ENCODE measurements around the gene SPTLC2.

Gene SPTLC2

DNA sequence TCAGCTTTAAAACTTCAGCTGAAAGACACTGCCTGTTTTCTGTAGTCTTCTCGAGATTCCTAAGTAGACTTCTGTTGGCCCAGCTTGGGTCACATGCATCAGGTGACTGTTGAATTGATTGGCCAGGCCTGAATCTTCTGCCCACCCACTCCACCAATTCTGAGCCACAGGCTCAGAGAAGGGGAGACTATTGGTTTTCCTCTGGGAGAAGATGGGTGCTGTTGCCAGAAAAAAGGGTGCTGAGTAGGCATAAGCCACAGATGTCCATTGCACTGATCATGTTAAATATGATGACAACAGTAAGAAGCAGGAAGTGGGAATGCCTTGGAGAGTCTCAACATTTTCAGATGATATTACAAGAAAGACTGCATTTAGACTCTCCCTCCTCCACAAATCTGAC, 6.8 kb upstream of the SPTLC2 start:
- no peak for DNase-seq (ENCODE audit: low read depth)

DNA sequence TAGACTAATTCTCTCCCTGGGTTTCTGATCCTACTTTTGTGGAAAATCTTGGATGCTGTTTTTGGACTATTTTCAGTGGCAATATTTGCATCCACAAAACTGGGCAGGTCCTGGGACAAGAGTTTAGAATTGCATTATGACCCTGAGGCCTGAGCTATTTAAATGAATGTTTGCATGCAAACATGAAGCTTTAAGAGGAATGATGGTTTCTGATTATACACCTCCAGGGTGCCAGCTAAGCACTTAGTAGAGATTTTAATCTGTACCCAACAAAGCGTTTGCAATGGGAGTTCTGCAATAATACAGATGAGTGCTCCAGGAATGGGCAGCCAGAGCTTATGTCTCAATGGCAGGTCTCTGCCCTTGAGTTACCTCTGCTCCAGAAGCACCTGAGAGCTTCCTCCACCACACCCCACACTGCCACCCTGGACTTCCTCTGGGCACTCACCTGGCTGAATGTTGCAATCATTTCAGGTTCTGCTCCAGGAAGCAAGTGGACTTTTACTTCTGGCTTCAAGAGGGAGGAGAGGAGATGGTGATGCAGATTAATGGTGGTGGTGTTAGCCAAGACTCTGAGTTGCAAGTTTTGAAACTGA, 6.0 kb upstream of the SPTLC2 start:
- DNase-seq (ENCODE audit: low read depth), result no peak

DNA sequence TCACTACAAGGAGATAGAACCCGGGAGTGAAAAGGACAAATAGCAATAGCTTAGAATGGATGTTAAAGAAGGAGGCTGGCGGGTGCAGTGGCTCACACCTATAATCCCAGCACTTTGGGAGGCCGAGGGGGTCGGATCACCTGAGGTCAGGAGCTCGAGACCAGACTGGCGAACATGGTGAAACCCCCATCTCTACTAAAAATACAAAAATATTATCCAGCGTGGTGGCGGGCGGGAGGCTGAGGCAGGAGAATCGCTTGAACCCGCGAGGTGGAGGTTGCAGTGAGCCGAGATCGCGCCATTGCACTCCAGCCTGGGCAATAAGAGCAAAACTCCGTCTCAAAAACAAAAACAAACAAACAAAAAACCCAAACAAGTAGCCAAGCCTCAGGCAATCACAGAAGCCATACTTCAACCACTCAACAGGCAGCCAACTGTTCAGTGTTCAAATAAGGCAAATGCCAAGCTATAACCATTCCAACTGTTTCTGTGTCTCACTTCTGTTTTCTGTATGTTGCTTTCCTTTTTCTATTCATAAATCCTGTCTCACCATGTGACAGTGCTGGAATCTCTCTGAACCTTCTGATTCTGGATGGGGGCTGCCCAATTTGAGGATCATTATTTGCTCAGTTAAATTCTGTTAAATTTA, 3.9 kb upstream of the SPTLC2 start:
- no peak for DNase-seq (ENCODE audit: low read depth)

DNA sequence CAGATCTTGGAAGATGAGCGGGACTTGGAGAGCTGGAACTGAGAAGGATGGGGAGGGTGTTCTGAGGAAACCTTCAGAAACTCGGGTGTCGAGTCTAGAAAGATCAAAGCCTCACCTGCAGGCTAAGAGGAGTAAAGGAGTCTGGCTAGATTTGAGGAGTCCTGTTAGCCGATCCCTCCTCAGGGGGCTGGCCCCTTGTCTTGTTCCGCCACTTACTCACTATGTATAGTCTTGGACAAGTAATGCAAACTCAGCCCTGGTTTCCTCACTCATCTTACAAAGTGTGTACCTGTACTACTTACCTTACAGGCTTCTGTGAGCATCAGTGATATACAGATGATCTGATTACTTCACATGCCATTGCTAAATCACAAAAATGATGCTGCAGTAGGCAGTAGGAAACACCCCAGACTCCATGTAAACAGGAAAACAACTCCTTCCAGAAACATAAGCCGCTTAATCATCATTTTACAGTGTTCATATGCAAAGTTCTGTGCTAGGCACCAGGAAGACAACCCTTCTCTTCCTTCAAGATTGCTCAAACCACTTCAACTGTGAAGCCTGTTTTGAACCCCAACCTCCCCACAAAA, 2.0 kb upstream of the SPTLC2 start:
- no peak for DNase-seq (ENCODE audit: low read depth)

DNA sequence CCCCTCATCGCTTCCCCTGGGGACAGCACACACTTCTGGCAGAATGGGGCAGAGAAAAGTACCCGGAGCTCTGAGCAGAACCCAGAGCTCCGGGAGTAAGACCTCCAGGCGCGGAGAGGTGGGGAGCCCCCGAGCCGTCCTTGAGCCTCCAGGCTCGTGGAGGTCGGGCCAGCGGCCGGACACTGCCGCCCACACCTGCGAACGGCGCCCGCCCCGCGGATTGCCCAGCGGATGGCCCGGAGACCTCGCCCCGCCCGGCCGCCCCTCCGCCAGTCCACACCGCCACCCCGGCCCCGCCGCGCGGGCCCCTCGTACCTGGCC, 344 bp downstream of the SPTLC2 start:
- no peak for DNase-seq (ENCODE audit: low read depth)

DNA sequence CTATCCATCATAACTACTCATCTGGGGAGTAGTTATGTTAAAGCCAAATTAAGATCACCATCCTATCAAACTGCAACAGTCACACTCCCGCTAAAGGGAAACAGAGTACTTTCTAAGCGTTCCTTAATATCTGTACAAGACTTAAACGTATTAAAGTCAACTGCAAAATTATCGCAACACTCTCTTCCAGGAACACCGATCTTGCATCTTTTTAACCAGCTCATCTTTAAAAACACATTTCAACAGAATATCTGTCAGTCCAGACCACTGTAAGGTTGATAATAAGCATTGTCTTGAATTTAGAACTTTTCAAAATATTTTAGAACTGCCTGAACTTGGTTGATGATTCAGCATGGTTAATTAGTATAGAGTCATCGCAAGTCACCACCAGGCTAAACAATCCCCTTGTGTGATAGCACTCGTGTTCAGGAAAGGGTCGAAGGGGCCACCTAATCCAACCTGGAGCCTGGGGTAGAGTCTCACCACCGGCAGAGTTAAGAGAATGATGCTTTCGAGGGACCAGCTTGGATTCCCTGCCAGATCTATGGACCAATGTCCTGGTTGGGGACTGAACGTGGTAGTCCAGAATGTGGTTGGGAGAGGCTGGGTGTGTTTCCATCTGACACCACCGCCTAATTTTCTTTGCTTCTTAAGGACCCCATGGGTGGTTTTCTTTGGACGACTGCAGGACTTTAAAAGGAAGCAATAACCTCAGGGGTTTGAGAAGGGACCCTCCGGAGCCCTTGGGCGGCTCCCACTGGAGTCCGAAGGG, 890 bp downstream of the SPTLC2 start:
- peak; percentile 32 for DNase-seq (ENCODE audit: low read depth)

DNA sequence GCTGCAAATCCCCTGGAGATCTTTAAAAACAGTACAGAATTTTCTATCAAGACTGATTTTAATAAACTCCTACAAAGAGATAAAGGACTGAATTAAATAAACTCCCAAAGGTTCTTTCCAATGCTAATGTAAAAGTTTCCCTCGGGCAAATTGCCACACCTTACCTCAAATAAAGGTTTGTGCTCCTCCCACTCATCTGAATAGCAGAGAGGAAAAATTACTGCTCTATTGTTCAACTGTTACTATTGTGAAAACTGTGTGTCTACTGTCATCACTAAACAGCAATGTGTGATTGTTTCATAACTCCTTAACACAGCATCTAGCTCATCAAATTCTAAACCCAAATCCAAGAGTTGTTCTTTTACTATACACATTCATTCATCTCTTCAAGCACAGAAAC, 3.2 kb downstream of the SPTLC2 start:
- peak; percentile 33 for DNase-seq (ENCODE audit: low read depth)

DNA sequence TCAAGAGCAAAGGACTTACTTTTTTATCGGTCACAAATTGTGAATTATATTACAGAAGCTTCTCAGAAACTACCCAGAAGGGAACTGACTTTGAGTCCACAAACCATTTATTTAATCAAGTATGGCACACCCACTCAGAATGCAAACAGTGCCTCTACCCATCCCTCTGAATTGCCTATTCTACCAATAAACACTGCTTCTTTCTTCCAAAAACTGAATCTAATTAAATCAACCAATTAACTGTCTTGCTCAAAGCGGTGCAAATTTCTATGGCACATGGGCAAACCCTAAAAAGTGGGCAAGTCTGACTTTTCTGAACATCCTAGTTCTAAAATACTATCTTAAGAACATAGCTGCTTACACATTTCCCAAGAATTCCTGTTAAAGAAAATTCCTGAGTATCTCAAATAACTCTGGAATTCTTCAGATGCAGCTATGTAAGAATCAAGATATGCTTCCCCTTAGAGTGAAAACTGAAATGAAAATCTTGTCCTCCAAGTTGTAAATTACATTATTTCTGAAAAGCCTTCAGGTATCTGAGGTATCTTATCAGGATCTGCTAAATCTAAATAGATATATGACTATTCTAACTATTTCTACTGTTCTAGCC, 4.3 kb downstream of the SPTLC2 start:
- peak; percentile 74 for DNase-seq (ENCODE audit: low read depth)

DNA sequence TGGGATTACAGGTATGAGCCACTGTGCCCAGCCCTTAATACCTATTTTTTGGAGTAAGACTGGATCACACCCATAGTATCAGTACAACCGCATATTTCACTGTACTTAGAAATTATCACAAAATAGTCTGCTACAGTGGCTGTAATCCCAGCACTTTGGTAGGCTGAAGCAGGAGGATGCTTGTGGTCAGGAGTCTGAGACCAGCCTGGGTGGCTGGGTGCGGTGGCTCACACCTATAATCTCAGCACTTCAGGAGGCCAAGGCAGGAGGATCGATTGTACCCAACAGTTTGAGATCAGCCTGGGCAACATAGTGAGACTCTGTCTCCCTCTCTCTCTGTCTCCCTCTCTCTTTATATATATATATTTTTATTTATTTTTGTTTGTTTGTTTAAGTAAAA, 5.9 kb downstream of the SPTLC2 start:
- no peak for DNase-seq (ENCODE audit: low read depth)

DNA sequence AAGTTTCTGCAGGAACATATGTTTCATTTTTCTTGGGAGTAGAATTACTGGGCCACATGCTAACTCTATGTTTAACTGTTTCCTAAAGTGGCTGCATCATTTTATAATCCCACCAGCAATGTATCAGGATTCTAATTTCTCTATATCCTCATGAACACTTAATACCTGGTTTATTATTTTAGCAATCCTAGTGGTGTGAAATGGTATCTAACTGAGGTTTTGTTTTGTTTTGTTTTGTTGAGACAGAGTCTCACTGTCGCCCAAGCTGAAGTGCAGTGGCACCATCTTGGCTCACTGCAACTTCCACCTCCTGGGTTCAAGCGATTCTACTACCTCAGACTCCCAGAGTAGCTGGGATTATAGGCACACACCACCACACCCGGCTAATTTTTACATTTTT, 6.5 kb downstream of the SPTLC2 start:
- no peak for DNase-seq (ENCODE audit: low read depth)

DNA sequence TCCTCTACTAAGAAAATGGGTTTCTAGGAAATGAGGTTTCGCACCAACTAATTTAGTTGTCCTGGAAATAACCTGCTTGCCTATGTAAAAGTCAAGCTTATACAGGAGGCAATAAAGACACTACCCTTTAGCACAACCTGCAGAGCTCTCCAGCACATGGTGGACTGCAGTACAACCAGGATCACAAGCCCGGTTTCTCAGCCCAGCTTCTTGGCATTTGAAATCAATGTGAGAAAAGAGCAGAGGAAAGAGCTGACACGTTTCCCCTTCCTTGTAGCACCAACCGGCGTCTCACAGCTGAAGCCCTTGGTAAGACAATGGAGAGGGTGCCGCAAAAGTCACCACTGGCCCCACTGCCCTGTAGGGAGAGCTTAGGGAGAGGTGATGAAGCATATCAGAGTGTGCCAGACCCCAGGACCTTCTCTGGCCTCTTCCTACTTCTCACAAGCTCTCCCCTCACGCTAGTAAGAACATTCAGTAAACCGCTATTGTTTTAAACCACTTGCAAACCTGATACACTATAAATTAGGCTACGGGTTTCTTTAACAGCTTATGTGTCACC, 8.6 kb downstream of the SPTLC2 start:
- DNase-seq (ENCODE audit: low read depth), result no peak

DNA sequence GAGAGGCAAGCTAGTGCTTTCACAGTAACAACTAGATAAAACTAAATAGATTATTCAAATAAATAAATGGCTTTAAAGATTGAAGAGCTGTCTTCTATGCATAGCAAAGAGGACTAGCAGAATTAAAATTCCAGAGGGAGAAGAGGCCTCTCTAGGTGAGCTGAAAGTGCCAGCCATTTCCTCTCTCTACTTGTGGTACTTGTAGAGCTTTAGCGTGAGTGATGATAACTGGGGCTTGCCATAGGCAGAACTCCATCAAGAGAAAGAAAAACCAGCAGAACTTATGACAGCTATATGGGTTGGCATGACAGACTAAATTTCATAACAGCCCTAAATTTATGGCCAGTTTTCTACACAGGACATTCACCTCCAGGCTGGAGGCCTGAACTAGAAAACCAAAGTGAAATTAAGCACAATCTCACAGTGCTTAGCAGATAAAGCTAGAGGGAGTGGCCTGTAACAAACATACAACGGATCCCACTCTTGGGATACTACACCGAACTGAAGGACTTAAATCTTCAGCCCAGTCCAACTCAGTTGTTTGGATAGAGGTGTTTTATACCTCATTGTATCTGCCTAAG, 11.0 kb downstream of the SPTLC2 start:
- peak; percentile 52 for DNase-seq (ENCODE audit: low read depth)

DNA sequence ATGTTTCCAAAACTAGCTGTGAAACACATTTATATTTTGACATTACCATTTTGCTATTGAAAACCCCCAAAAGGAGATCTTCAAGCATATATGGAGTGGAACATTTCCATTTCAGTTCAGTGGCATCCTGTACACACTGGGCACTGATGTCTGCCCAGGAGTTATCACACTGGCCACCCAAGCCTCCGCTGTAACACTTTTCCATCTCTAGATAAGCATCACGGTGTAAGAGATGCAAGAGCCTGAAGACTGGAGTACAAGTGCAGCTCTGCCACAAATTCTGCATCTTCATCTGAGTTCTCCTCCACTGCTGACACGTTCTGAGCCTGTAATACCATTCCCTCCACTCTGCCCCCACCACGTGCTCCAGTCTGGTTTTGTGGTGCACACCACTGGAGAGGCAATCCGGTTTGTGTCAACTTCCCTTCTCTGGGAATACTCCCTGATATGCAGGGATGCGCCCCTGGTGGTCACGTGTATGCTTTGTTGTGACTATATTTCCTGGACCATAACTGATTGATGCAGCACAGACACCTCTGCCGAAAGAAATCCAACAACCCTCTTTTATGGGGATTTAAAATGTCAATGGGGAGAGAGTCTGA, 12.7 kb downstream of the SPTLC2 start:
- DNase-seq (ENCODE audit: low read depth), result peak; percentile 76

DNA sequence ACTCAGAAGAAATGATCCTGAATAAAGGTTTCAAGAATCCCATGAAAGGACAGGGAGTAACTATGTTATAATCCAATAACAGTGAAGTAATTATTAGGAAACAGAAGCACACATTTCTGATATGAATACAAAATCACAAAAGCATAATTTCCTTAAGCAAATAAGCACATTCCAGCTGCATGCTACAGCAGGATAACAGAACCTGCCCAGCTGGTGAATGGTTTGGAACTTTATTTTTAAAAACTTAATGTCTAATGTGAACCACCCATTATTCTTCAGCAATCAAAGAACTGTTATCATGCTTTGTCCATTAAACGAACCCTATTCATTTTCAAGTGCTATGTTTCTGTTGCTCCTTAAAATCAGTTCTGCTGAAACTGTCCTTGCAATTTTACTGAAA, 13.4 kb downstream of the SPTLC2 start:
- DNase-seq (ENCODE audit: low read depth), result no peak

DNA sequence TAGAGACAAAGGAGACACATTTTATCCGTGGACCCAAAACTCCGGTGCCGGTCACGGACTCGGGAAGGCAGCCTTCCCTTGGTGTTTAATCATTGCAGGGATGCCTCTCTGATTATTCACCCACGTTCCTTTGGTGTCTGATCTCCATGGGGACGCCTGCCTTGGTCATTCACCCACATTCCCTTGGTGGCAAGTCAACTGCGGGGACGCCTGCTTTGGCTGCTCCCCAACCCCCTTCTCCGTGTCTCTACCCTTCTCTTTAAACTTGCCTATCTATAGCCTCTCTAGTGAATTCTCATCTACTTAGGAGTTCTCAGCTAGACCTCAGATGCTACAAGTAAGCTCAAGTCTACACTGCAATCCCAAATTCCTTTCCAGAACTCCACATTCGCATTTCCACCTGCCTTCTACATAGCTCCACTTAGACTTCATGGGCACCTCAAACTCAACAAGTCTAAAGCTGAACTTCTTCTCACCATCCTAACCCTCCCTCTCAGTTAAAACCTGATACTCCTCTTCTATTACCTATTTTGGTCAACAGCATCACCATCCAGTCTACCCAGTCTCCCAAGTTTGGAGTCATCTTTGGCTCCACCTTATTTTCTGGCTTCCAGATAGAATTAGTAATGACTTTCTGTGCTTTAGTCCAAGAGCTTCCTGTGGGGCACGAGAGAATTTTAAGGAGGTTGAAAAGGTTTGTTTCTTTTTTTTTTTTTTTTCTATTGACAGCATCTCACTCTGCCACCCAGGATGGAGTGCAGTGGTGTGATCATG, 14.4 kb downstream of the SPTLC2 start:
- DNase-seq (ENCODE audit: low read depth), result no peak

DNA sequence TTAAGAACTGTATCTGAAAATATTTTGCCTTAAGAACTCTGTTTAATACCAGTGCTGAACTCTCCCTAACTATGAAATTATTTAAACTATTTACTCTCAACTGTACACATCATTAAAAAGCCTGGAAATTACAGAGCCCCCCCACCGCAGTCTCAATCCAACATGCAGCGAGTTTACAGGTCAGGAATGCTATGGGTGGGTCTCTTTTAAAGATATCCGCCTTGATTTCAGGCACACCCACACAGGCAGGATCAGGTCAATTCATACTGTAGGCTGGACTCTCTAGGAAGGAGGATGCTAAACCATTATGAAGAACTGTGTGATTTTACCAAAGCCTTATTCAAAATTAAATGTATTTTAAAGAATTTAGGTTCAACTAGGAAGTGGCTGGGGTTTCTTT, 16.5 kb downstream of the SPTLC2 start:
- DNase-seq (ENCODE audit: low read depth), result no peak

DNA sequence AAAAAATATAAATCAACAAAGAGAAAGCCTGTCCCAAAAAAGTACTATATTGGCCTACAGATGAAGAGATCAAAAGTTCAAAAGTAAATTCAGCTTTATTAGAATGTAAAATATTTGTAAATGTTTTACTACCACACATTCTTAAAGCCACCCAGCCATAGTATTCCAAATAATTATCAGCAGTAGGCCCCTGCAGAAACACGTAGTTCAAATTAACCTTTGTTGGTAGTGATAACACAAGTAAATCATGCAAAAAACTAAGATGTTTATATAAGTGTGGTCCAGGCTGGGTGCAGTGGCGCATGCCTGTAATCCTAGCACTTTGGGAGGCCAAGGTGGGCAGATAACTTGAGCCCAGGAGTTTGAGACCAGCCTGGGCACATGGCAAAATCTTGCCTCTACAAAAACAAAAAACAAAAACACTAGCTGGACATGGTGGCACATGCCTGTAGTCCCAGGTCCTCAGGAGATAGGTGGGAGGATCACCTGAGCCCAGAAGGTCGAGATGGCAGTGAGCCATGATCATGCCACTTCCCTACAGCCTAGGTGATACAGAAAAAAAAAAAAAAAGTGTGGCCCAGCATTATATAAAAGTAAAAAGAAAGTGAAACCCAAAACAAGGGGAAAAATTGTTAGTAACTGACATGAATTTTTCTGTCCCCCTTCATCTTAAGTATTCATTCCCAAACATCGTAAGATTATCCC, 17.9 kb downstream of the SPTLC2 start:
- DNase-seq (ENCODE audit: low read depth), result peak; percentile 15

DNA sequence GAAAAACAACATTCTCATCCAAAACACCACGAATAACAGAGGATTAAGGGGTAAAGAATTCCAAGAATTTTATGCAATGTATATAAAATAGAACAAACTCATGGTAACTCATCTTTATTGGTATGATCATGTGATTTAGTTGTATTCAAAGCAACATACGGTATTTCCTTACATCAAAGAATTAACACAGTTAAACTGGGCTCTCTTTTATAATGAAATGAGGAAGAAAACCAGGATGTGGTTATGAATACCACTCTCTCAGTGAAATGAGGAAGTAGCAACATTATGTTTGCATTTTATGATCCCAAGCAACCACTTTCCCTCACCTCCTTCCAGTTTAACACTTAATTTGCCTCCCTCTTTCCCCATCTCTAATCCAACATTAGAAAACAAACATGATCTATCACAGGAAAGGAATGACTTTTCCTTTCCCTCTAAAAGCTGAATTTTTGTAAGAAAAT, 22.9 kb downstream of the SPTLC2 start:
- peak; percentile 35 for DNase-seq (ENCODE audit: low read depth)

DNA sequence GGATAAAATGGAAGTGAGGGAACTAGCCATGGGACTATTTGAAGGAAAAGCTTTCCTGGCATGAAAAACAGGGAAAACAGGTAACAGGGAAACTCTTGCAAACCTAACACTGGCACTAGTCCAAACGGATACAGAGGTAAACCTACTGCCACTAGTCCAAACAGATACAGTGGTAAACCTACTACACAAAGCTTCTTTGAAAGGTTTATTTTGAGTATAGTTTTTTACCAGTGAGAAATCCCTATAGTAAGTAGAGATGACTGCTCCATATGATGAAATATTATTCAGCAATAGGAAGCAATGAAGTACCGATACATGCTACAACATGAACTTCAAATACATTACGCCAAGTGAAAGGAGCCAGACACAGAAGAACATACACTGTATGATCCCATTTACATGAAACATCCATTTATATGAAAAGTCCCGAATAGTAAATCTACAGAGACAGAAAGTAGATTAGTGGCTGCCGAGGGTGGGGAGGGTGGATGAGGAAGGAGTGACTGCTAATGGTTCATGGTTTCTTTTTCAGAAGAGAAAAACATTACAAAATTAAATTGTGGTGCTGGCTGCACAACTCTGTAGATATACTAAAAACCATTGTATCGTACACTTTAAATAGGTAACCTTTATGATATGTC, 25.5 kb downstream of the SPTLC2 start:
- DNase-seq (ENCODE audit: low read depth), result no peak

DNA sequence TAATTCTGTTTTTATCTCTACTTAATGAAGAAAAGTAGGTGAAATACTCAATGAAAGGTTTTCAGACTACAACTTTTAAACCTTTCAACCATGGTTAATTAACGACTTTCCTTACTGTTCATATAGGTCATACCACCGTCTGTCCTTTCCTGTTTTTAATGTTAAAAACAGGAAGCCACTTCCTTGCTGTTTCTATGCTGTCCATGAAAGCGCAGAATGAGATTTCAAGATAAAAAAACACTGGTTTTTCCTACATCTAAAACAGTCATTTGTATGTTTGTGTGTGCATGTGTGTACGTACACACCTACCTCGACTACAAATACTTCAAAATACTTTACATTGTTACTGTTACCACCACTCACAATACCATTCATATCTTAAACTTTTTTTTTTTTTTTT, 27.3 kb downstream of the SPTLC2 start:
- DNase-seq (ENCODE audit: low read depth), result no peak
